SK-N-SH treated with all-trans-retinoic acid at 6 μM for 48 hours (cell line): ENCODE data around the gene EML1.

ENCODE experiments used
- ATAC-seq: fragments of 200-7000 bp; cut with Tn5 transposase; 3 replicates; pipeline ENCODE4 v1.9.1; 2020; ENCODE audit warnings: mild to moderate bottlenecking, moderate library complexity
- ARNTL ChIP-seq: fragments of 450-650 bp; formaldehyde crosslinking; IDR thresholded peaks from 2 replicates; pipeline ENCODE4 v1.5.0; 2020; ENCODE audit warnings: low read depth, mild to moderate bottlenecking, moderate library complexity, borderline replicate concordance
- BACH2 ChIP-seq: fragments of 250-450 bp; sonication (Bioruptor Pico); IDR thresholded peaks from 2 replicates; pipeline ENCODE4 v1.9.0; 2021; ENCODE audit warnings: mild to moderate bottlenecking, borderline replicate concordance
- CREB5 ChIP-seq: fragments of 250-450 bp; sonication (Bioruptor Pico); IDR thresholded peaks from 2 replicates; pipeline ENCODE4 v1.5.1; 2020; ENCODE audit warnings: low read depth, mild to moderate bottlenecking, moderate library complexity
- CSDC2 ChIP-seq: fragments of 250-450 bp; sonication (Bioruptor Pico); IDR thresholded peaks from 2 replicates; pipeline ENCODE4 v1.5.0; 2020; ENCODE audit warnings: mild to moderate bottlenecking, moderate library complexity
- CSRNP3 ChIP-seq: fragments of 250-450 bp; sonication (Bioruptor Pico); IDR thresholded peaks from 2 replicates; pipeline ENCODE4 v1.5.1; 2021; ENCODE audit warnings: mild to moderate bottlenecking, moderate library complexity
- ESRRG ChIP-seq: fragments of 250-450 bp; sonication (Bioruptor Pico); IDR thresholded peaks from 2 replicates; pipeline ENCODE4 v1.6.1; 2021; ENCODE audit warnings: mild to moderate bottlenecking
- GLIS3 ChIP-seq: fragments of 250-450 bp; sonication (Bioruptor Pico); IDR thresholded peaks from 2 replicates; pipeline ENCODE4 v1.5.0; 2020; ENCODE audit warnings: mild to moderate bottlenecking, moderate library complexity
- ISL1 ChIP-seq: fragments of 250-450 bp; sonication (Bioruptor Pico); IDR thresholded peaks from 2 replicates; pipeline ENCODE4 v2.1.2; 2022; ENCODE audit warnings: mild to moderate bottlenecking, moderate library complexity
- OSR1 ChIP-seq: fragments of 250-450 bp; sonication (Bioruptor Pico); IDR thresholded peaks from 2 replicates; pipeline ENCODE4 v1.8.0; 2022; ENCODE audit warnings: moderate library complexity, mild to moderate bottlenecking, inconsistent platforms
- POU6F1 ChIP-seq: fragments of 250-450 bp; sonication (Bioruptor Pico); IDR thresholded peaks from 2 replicates; pipeline ENCODE4 v1.8.0; 2021; ENCODE audit warnings: low read depth, mild to moderate bottlenecking, moderate library complexity, borderline replicate concordance
- PPARA ChIP-seq: fragments of 250-450 bp; sonication (Bioruptor Pico); IDR thresholded peaks from 2 replicates; pipeline ENCODE4 v1.5.0; 2020; ENCODE audit warnings: mild to moderate bottlenecking, borderline replicate concordance
- RARB ChIP-seq: fragments of 250-450 bp; sonication (Bioruptor Pico); IDR thresholded peaks from 2 replicates; pipeline ENCODE4 v1.8.0; 2021; ENCODE audit warnings: mild to moderate bottlenecking, moderate library complexity
- SNAI2 ChIP-seq: fragments of 250-450 bp; sonication (Bioruptor Pico); IDR thresholded peaks from 2 replicates; pipeline ENCODE4 v1.5.0; 2020; ENCODE audit warnings: mild to moderate bottlenecking, moderate library complexity
- TCF4 ChIP-seq: fragments of 250-450 bp; sonication (Bioruptor Pico); IDR thresholded peaks from 2 replicates; pipeline ENCODE4 v1.8.0; 2021; ENCODE audit warnings: mild to moderate bottlenecking, moderate library complexity, borderline replicate concordance
- TOX ChIP-seq: fragments of 250-450 bp; sonication (Bioruptor Pico); IDR thresholded peaks from 2 replicates; pipeline ENCODE4 v1.8.0; 2021; ENCODE audit warnings: mild to moderate bottlenecking, moderate library complexity, borderline replicate concordance
- TSHZ2 ChIP-seq: fragments of 250-450 bp; sonication (Bioruptor Pico); IDR thresholded peaks from 2 replicates; pipeline ENCODE4 v1.5.0; 2020; ENCODE audit warnings: mild to moderate bottlenecking, moderate library complexity
- ZC3H10 ChIP-seq: fragments of 250-450 bp; sonication (Bioruptor Pico); IDR thresholded peaks from 2 replicates; pipeline ENCODE4 v1.5.1; 2021; ENCODE audit warnings: mild to moderate bottlenecking, moderate library complexity
- ZFP3 ChIP-seq: fragments of 250-450 bp; sonication (Bioruptor Pico); IDR thresholded peaks from 2 replicates; pipeline ENCODE4 v1.5.0; 2020; ENCODE audit warnings: mild to moderate bottlenecking, moderate library complexity
- ZFP30 ChIP-seq: fragments of 450-650 bp; formaldehyde crosslinking; IDR thresholded peaks from 2 replicates; pipeline ENCODE4 v1.5.0; 2022; ENCODE audit warnings: mild to moderate bottlenecking, moderate library complexity
- ZNF565 ChIP-seq: fragments of 450-650 bp; formaldehyde crosslinking; conservative IDR thresholded peaks from 2 replicates; pipeline ENCODE4 v1.5.0; 2020; ENCODE audit warnings: low read depth, mild to moderate bottlenecking, moderate library complexity
- ZNF70 ChIP-seq: fragments of 450-650 bp; formaldehyde crosslinking; IDR thresholded peaks from 2 replicates; pipeline ENCODE4 v1.5.0; 2020; ENCODE audit warnings: mild to moderate bottlenecking, moderate library complexity
- ZNF8 ChIP-seq: fragments of 450-650 bp; formaldehyde crosslinking; IDR thresholded peaks from 2 replicates; pipeline ENCODE4 v1.5.0; 2020; ENCODE audit warnings: mild to moderate bottlenecking, moderate library complexity

The EML1 gene

GRCh38 chr14:99818503-99819036, 25.4 kb downstream of the EML1 start:
- ATAC-seq = no peak
- TF ChIP-seq ESRRG (CRISPR knock-in tag) (no peak), ARNTL (no peak), BACH2 (CRISPR knock-in tag) (no peak), CSRNP3 (no peak), PPARA (CRISPR knock-in tag) (no peak), ZC3H10 (CRISPR knock-in tag) (no peak), POU6F1 (CRISPR knock-in tag) (no peak), RARB (no peak), GLIS3 (CRISPR knock-in tag) (no peak), ZNF565 (no peak), SNAI2 (CRISPR knock-in tag) (no peak), TSHZ2 (CRISPR knock-in tag) (no peak)

- TF ChIP-seq ZFP3 (CRISPR knock-in tag) (no peak), ZNF70 (CRISPR knock-in tag) (no peak), GLIS3 (CRISPR knock-in tag) (no peak), ARNTL (no peak), POU6F1 (CRISPR knock-in tag) (no peak), CSRNP3 (no peak), CREB5 (CRISPR knock-in tag) (no peak), TCF4 (no peak), SNAI2 (CRISPR knock-in tag) (no peak)
- ATAC-seq = no peak
Observed at GRCh38 chr14:99819514-99819913, 26.3 kb downstream of the EML1 start.

GRCh38 chr14:99820702-99821331, 27.6 kb downstream of the EML1 start:
- no peak for ATAC-seq
- TF ChIP-seq ZNF8 = no peak
- TF ChIP-seq PPARA (CRISPR knock-in tag) = no peak
- no peak for TF ChIP-seq CREB5 (CRISPR knock-in tag)
- no peak for TF ChIP-seq TOX (CRISPR knock-in tag)
- TF ChIP-seq OSR1 (CRISPR knock-in tag) = no peak
- TF ChIP-seq GLIS3 (CRISPR knock-in tag) = no peak
- TF ChIP-seq CSDC2 (CRISPR knock-in tag) = no peak
- no peak for TF ChIP-seq CSRNP3
- no peak for TF ChIP-seq ZFP30 (CRISPR knock-in tag)
- no peak for TF ChIP-seq ISL1 (CRISPR knock-in tag)
- no peak for TF ChIP-seq ZC3H10 (CRISPR knock-in tag)
